Muscle layer of duodenum (tissue), 2 donors: ENCODE measurements around the gene NRIP3.
"Not testable (repeated sequence)": the region's sequence is repeated elsewhere in the genome, so short reads cannot be mapped to it uniquely, and the experiment has no call there.

Experiments used
- H3K27ac ChIP-seq: one replicate; pipeline ENCODE4 v1.7.0; 2013; ENCODE audit warnings: mild to moderate bottlenecking, low read length
- H3K27me3 ChIP-seq: one replicate; pipeline ENCODE4 v1.7.0; 2013; ENCODE audit warnings: low read depth, mild to moderate bottlenecking, control low read depth, low read length
- H3K36me3 ChIP-seq, 2 donors: one replicate each; pipeline ENCODE4 v1.7.0; 2013; ENCODE audit warnings: low read length in 2 of 2, control low read depth in 1 of 2, mild to moderate bottlenecking in 1 of 2; ENCODE audit not compliant: insufficient read depth in 2 of 2, control insufficient read depth in 1 of 2
- H3K4me1 ChIP-seq, 2 donors: one replicate each; pipeline ENCODE4 v1.7.0; 2013; ENCODE audit warnings: low read length in 2 of 2, mild to moderate bottlenecking in 2 of 2, control low read depth in 1 of 2, moderate library complexity in 1 of 2; ENCODE audit not compliant: insufficient read depth in 2 of 2, control insufficient read depth in 1 of 2
- H3K4me3 ChIP-seq, 2 donors: one replicate each; pipeline ENCODE4 v1.7.0; 2013; ENCODE audit warnings: low read length in 2 of 2, low read depth in 1 of 2, mild to moderate bottlenecking in 1 of 2
- H3K9me3 ChIP-seq, 2 donors: one replicate each; pipeline ENCODE4 v1.7.0; 2013; ENCODE audit warnings: low read length in 2 of 2, control low read depth in 1 of 2, mild to moderate bottlenecking in 1 of 2; ENCODE audit not compliant: control insufficient read depth in 1 of 2
- donor health status: healthy.

Gene NRIP3

GRCh38 chr11:8989453-8989852 lies 14.3 kb downstream of the NRIP3 start:
- Histone ChIP-seq H3K27ac (no peak overlapping the region), H3K4me3 (no peak overlapping the region)

GRCh38 chr11:8988329-8989234 lies 15.2 kb downstream of the NRIP3 start:
- no peaks in the 10 kb centered on the region for H3K4me1 ChIP-seq
- no peaks in the 10 kb centered on the region for H3K9me3 ChIP-seq
- no peak overlapping the region for H3K27ac ChIP-seq
- H3K4me3 ChIP-seq, result no peak overlapping the region
- no peaks in the 10 kb centered on the region for H3K27me3 ChIP-seq
- H3K36me3 ChIP-seq, result no peaks in the 10 kb centered on the region

More at GRCh38 chr11:8989453-8989852, 14.3 kb downstream of the NRIP3 start:
- no peaks in the 10 kb centered on the region for H3K4me1 ChIP-seq
- no peaks in the 10 kb centered on the region for H3K27me3 ChIP-seq
- H3K9me3 ChIP-seq, result no peaks in the 10 kb centered on the region
- no peaks in the 10 kb centered on the region for H3K36me3 ChIP-seq

- no peaks in the 10 kb centered on the region for H3K27me3 ChIP-seq
- H3K9me3 ChIP-seq, result no peaks in the 10 kb centered on the region
- no peak overlapping the region for H3K4me3 ChIP-seq
- no peak overlapping the region for H3K27ac ChIP-seq
- no peaks in the 10 kb centered on the region for H3K36me3 ChIP-seq
- H3K4me1 ChIP-seq, result no peaks in the 10 kb centered on the region
Measured at GRCh38 chr11:8987446-8987845, 16.4 kb downstream of the NRIP3 start.

GRCh38 chr11:8986772-8987171 lies 17.0 kb downstream of the NRIP3 start:
- H3K27ac ChIP-seq, H3K9me3 ChIP-seq, H3K4me1 ChIP-seq, H3K4me3 ChIP-seq, H3K36me3 ChIP-seq, H3K27me3 ChIP-seq: not testable (repeated sequence)

GRCh38 chr11:8985462-8985861 lies 18.3 kb downstream of the NRIP3 start:
- Histone ChIP-seq H3K9me3 (no peaks in the 10 kb centered on the region), H3K27me3 (no peaks in the 10 kb centered on the region), H3K36me3 (no peaks in the 10 kb centered on the region), H3K27ac (no peak overlapping the region), H3K4me3 (no peak overlapping the region), H3K4me1 (no peaks in the 10 kb centered on the region)

GRCh38 chr11:8983552-8983951 lies 20.2 kb downstream of the NRIP3 start:
- H3K27me3 ChIP-seq, result no peaks in the 10 kb centered on the region
- no peaks in the 10 kb centered on the region for H3K9me3 ChIP-seq
- no peaks in the 10 kb centered on the region for H3K4me1 ChIP-seq
- no peak overlapping the region for H3K27ac ChIP-seq
- no peaks in the 10 kb centered on the region for H3K36me3 ChIP-seq
- H3K4me3 ChIP-seq, result no peak overlapping the region

GRCh38 chr11:8980485-8980884 lies 23.3 kb downstream of the NRIP3 start:
- H3K36me3 ChIP-seq, result no peaks in the 10 kb centered on the region
- H3K4me3 ChIP-seq, result no peak overlapping the region
- no peaks in the 10 kb centered on the region for H3K9me3 ChIP-seq
- no peak overlapping the region for H3K27ac ChIP-seq
- H3K4me1 ChIP-seq, result no peaks in the 10 kb centered on the region
- no peaks in the 10 kb centered on the region for H3K27me3 ChIP-seq

- H3K27me3 ChIP-seq, H3K4me1 ChIP-seq, H3K27ac ChIP-seq, H3K36me3 ChIP-seq, H3K4me3 ChIP-seq, H3K9me3 ChIP-seq: not testable (repeated sequence)
Measured at GRCh38 chr11:8979365-8979764, 24.4 kb downstream of the NRIP3 start.

- Histone ChIP-seq H3K36me3 (no peaks in the 10 kb centered on the region), H3K27me3 (no peaks in the 10 kb centered on the region), H3K4me1 (no peaks in the 10 kb centered on the region), H3K4me3 (no peak overlapping the region), H3K9me3 (no peaks in the 10 kb centered on the region), H3K27ac (no peak overlapping the region)
Measured at GRCh38 chr11:8973121-8973520, 30.7 kb downstream of the NRIP3 start.

GRCh38 chr11:8971924-8972316 lies 31.9 kb downstream of the NRIP3 start:
- Histone ChIP-seq H3K27ac (no peak overlapping the region), H3K4me1 (no peaks in the 10 kb centered on the region), H3K4me3 (no peak overlapping the region), H3K9me3 (no peaks in the 10 kb centered on the region), H3K36me3 (no peaks in the 10 kb centered on the region), H3K27me3 (no peaks in the 10 kb centered on the region)

- no peak overlapping the region for H3K4me3 ChIP-seq
- H3K4me1 ChIP-seq, result no peaks in the 10 kb centered on the region
- no peak overlapping the region for H3K27ac ChIP-seq
- no peaks in the 10 kb centered on the region for H3K36me3 ChIP-seq
- no peaks in the 10 kb centered on the region for H3K27me3 ChIP-seq
- H3K9me3 ChIP-seq, result no peaks in the 10 kb centered on the region
Measured at GRCh38 chr11:8971196-8971923, 32.4 kb downstream of the NRIP3 start.
